B cell (primary cell): Measurements from ENCODE around the gene NBEAL2.

Experiments used
- CTCF ChIP-seq: fragments of 200-600 bp; IDR thresholded peaks from one replicate; pipeline ENCODE4 v1.8.0; 2022; ENCODE audit warnings: antibody characterized with exemption, mild to moderate bottlenecking
- EZH2 ChIP-seq: IDR thresholded peaks from 2 replicates; pipeline ENCODE4 v1.6.1; 2012; ENCODE audit warnings: borderline replicate concordance, low read depth, mild to moderate bottlenecking, moderate library complexity, low read length; ENCODE audit not compliant: insufficient read depth, poor library complexity, severe bottlenecking

GRCh38 chr3:47011371-47011770, 31.9 kb downstream of the NBEAL2 start:
- TF ChIP-seq EZH2: no peak
- no peak for TF ChIP-seq CTCF
